H1 (cell line): ENCODE results near the gene CCDC196.

Experiments used
- ATF3 ChIP-seq: IDR thresholded peaks from 2 replicates; pipeline ENCODE4 v1.6.1; 2011; ENCODE audit warnings: low read depth, mild to moderate bottlenecking, low read length; ENCODE audit not compliant: insufficient read depth
- EZH2 ChIP-seq: fragments of 200-600 bp; sonication (generic); IDR thresholded peaks from 2 replicates; pipeline ENCODE4 v1.7.1; 2012; ENCODE audit warnings: low read depth, mild to moderate bottlenecking, moderate library complexity, low read length, inconsistent platforms; ENCODE audit not compliant: severe bottlenecking
- JUND ChIP-seq: IDR thresholded peaks from 2 replicates; pipeline ENCODE4 v1.6.1; 2011; ENCODE audit warnings: mild to moderate bottlenecking, improper control_type of control experiment, low read length
- POLR2A ChIP-seq, 2 experiments: IDR thresholded peaks; 1 replicate in 1 of 2; 2 replicates in 1 of 2; pipeline ENCODE4 v1.6.1; 2011; ENCODE audit warnings: low read depth in 2 of 2, low read length in 2 of 2, mild to moderate bottlenecking in 2 of 2; ENCODE audit errors: control extremely low read depth in 1 of 2
- POLR2AphosphoS5 ChIP-seq: IDR thresholded peaks from 2 replicates; pipeline ENCODE4 v1.6.1; 2011; ENCODE audit warnings: low read depth, low read length
- SP1 ChIP-seq: IDR thresholded peaks from 2 replicates; pipeline ENCODE4 v1.6.1; 2011; ENCODE audit warnings: low read depth, low read length

- TF ChIP-seq POLR2A (IDR thresholded peaks at IDR 0.05; ENCODE audit: control extremely low read depth in 1 of 2, low read depth in 2 of 2, low read length in 2 of 2) (no peak), JUND (no peak), ATF3 (no peak), POLR2AphosphoS5 (no peak), SP1 (no peak), EZH2 (no peak)
Measured at GRCh38 chr14:66498311-66498710, 12.1 kb downstream of the CCDC196 start.
